Adrenal gland (tissue), 5 donors: ENCODE measurements around the gene SCGN.

Experiments used
- CTCF ChIP-seq, 6 experiments: fragments of 450-650 bp in 4 of 6; fragments of 200-600 bp in 2 of 6; sonication (generic) in 1 of 6; IDR thresholded peaks; 1 replicate in 5 of 6; 2 replicates in 1 of 6; pipeline versions ENCODE4 v1.5.1 to v1.8.0; 2016 to 2021; ENCODE audit warnings: antibody characterized with exemption in 6 of 6, mild to moderate bottlenecking in 2 of 6, moderate library complexity in 1 of 6
- POLR2A ChIP-seq, 2 donors: fragments of 450-650 bp; IDR thresholded peaks; one replicate each; pipeline ENCODE4 v1.6.1; 2017; ENCODE audit warnings: antibody characterized with exemption in 2 of 2, mild to moderate bottlenecking in 2 of 2, moderate library complexity in 1 of 2
- donor health status: DM: no; HTN: no; CAD: no.

- no peak for TF ChIP-seq CTCF (IDR thresholded peaks at IDR 0.05)
- TF ChIP-seq POLR2A (IDR thresholded peaks at IDR 0.05) = no peak
Measured at GRCh38 chr6:25743868-25744267, 91.9 kb downstream of the SCGN start.
